HEK293 (cell line): Measurements from ENCODE around the gene TIMM13.

Experiments
- CTCF ChIA-PET: fragments of 350-600 bp; formaldehyde crosslinking; extraction: SDS; loops from one replicate; lab custom pipeline; 2021; ENCODE audit warnings: antibody characterized with exemption; lab: Yijun Ruan, JAX
- POLR2A ChIA-PET: fragments of 300-600 bp; formaldehyde crosslinking; extraction: SDS; loops from one replicate; lab custom pipeline; 2020; ENCODE audit warnings: antibody characterized with exemption, inconsistent platforms; lab: Yijun Ruan, JAX
- H3K27ac ChIP-seq: fragments of 200-500 bp; sonication (Bioruptor generic); 2 replicates; pipeline ENCODE4 v1.5.1; 2014; ENCODE audit warnings: low read depth, low read length, control low read depth, inconsistent platforms; ENCODE audit errors: extremely low read depth
- H3K36me3 ChIP-seq, 2 experiments: fragments of 200-500 bp in 1 of 2; sonication (Bioruptor generic) in 1 of 2; 1 replicate in 1 of 2; 2 replicates in 1 of 2; pipeline ENCODE4 v1.5.1; 2014 to 2017; ENCODE audit warnings: inconsistent platforms in 2 of 2, low read length in 2 of 2; ENCODE audit not compliant: control insufficient read depth in 2 of 2, insufficient read depth in 1 of 2
- H3K4me1 ChIP-seq: fragments of 200-500 bp; sonication (Bioruptor generic); 2 replicates; pipeline ENCODE4 v1.5.1; 2014; ENCODE audit warnings: mild to moderate bottlenecking, low read length, inconsistent platforms; ENCODE audit not compliant: control insufficient read depth, insufficient read depth
- H3K4me3 ChIP-seq: 2 replicates; pipeline ENCODE4 v1.5.1; 2011; ENCODE audit warnings: low read depth, mild to moderate bottlenecking, control low read depth, low read length, moderate library complexity
- H3K9me3 ChIP-seq: fragments of 200-500 bp; sonication (Bioruptor generic); 2 replicates; pipeline ENCODE4 v1.5.1; 2014; ENCODE audit warnings: low read depth, low read length, inconsistent platforms; ENCODE audit not compliant: control insufficient read depth, insufficient read depth
- KLF7 ChIP-seq: fragments of 450-650 bp; formaldehyde crosslinking; IDR thresholded peaks from 2 replicates; pipeline ENCODE4 v1.5.1; 2016; ENCODE audit warnings: missing biosample characterization, missing genetic modification characterization, borderline replicate concordance
- SP2 ChIP-seq: fragments of 450-650 bp; formaldehyde crosslinking; IDR thresholded peaks from 2 replicates; pipeline ENCODE4 v1.5.1; 2016; ENCODE audit warnings: missing biosample characterization, missing genetic modification characterization
- ZNF10 ChIP-seq: fragments of 450-650 bp; formaldehyde crosslinking; IDR thresholded peaks from 2 replicates; pipeline ENCODE4 v1.5.1; 2017; ENCODE audit warnings: missing biosample characterization, missing genetic modification characterization
- ZNF174 ChIP-seq: fragments of 450-650 bp; formaldehyde crosslinking; IDR thresholded peaks from 2 replicates; pipeline ENCODE4 v1.5.0; 2017; ENCODE audit warnings: missing biosample characterization, mild to moderate bottlenecking, missing genetic modification characterization
- ZNF341 ChIP-seq: fragments of 450-650 bp; formaldehyde crosslinking; IDR thresholded peaks from 2 replicates; pipeline ENCODE4; 2016; ENCODE audit warnings: low read depth, missing biosample characterization, missing genetic modification characterization
- ZNF354C ChIP-seq: fragments of 450-650 bp; formaldehyde crosslinking; IDR thresholded peaks from 2 replicates; pipeline ENCODE4 v1.5.1; 2016; ENCODE audit warnings: missing biosample characterization, missing genetic modification characterization, low read depth, borderline replicate concordance
- ZNF473 ChIP-seq: fragments of 450-650 bp; formaldehyde crosslinking; IDR thresholded peaks from 2 replicates; pipeline ENCODE4 v1.5.1; 2017; ENCODE audit warnings: missing biosample characterization, missing genetic modification characterization
- ZNF514 ChIP-seq: fragments of 450-650 bp; formaldehyde crosslinking; IDR thresholded peaks from 2 replicates; pipeline ENCODE4 v1.5.1; 2016; ENCODE audit warnings: missing biosample characterization, missing genetic modification characterization
- ZNF560 ChIP-seq: fragments of 450-650 bp; formaldehyde crosslinking; IDR thresholded peaks from 2 replicates; pipeline ENCODE4 v1.5.1; 2017; ENCODE audit warnings: missing biosample characterization, missing genetic modification characterization, borderline replicate concordance
- ZNF626 ChIP-seq: fragments of 450-650 bp; sonication (Bioruptor Pico); formaldehyde crosslinking; IDR thresholded peaks from 2 replicates; pipeline ENCODE4 v1.5.1; 2018; ENCODE audit warnings: missing biosample characterization, missing genetic modification characterization, inconsistent platforms
- ZNF654 ChIP-seq: fragments of 450-650 bp; formaldehyde crosslinking; IDR thresholded peaks from 2 replicates; pipeline ENCODE4 v1.5.1; 2016; ENCODE audit warnings: low read depth, missing biosample characterization, missing genetic modification characterization
- ZNF660 ChIP-seq: fragments of 450-650 bp; IDR thresholded peaks from 2 replicates; pipeline ENCODE4 v1.5.1; 2018; ENCODE audit warnings: missing biosample characterization, mild to moderate bottlenecking, missing genetic modification characterization
- ZNF747 ChIP-seq: fragments of 450-650 bp; formaldehyde crosslinking; IDR thresholded peaks from 2 replicates; pipeline ENCODE4 v1.5.1; 2016; ENCODE audit warnings: missing biosample characterization, missing genetic modification characterization
- ZSCAN16 ChIP-seq: fragments of 450-650 bp; formaldehyde crosslinking; IDR thresholded peaks from 2 replicates; pipeline ENCODE4 v1.5.1; 2016; ENCODE audit warnings: missing biosample characterization, missing genetic modification characterization
- TF ChIP-seq, protein P1 (sequence below): fragments of 450-650 bp; formaldehyde crosslinking; IDR thresholded peaks from 2 replicates; pipeline ENCODE4 v1.5.1; 2017; ENCODE audit warnings: missing biosample characterization, missing genetic modification characterization
- TF ChIP-seq, protein P2 (sequence below): fragments of 450-650 bp; formaldehyde crosslinking; IDR thresholded peaks from 2 replicates; pipeline ENCODE4 v1.5.1; 2016; ENCODE audit warnings: missing biosample characterization, missing genetic modification characterization
- TF ChIP-seq, protein P3 (sequence below): fragments of 450-650 bp; formaldehyde crosslinking; IDR thresholded peaks from 2 replicates; pipeline ENCODE4 v1.5.1; 2016; ENCODE audit warnings: missing biosample characterization, missing genetic modification characterization
- TF ChIP-seq, protein P4 (sequence below): fragments of 450-650 bp; formaldehyde crosslinking; conservative IDR thresholded peaks from 2 replicates; pipeline ENCODE4 v1.5.1; 2016; ENCODE audit warnings: low read depth, missing biosample characterization, missing genetic modification characterization
- TF ChIP-seq, protein P5 (sequence below): fragments of 450-650 bp; formaldehyde crosslinking; IDR thresholded peaks from 2 replicates; pipeline ENCODE4 v1.5.1; 2016; ENCODE audit warnings: missing biosample characterization, missing genetic modification characterization
- TF ChIP-seq, protein P6 (sequence below): fragments of 450-650 bp; formaldehyde crosslinking; IDR thresholded peaks from 2 replicates; pipeline ENCODE4 v1.5.0; 2017; ENCODE audit warnings: missing biosample characterization, missing genetic modification characterization, borderline replicate concordance

Gene TIMM13

DNA sequence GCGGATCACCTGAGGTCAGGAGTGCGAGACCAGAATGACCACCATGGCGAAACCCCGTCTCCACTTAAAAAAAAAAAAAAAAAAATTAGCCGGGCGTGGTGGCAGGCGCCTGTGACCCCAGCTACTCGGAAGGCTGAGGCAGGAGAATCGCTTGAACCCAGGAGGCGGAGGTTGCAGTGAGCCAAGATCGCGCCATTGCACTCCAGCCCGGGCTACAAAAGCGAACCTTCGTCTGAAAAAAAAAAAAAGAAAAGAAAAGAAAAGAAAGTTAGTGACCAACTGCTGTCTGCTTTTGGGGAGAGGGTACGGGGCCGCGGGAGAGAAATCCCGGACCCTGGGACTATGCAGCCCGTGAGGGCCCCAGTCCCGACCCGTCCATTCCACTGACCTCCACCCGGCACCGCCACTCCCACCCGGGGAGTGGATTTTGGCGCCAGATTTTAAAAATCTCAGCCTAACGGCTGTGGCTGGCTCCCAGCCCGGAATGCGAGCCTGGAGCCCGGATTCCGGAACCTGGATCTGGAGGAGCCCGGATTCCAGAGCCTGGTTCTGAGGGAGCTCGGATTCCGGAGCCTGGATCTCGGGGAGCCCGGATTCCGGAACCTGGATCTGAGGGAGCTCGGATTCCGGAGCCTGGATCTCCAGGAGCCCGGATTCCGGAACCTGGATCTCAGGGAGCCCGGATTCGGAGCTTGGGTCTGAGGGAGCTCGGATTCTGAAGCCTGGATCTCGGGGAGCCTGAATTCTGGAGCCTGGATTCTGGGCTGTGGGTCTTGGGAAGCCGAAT is 35.4 kb upstream of the TIMM13 start:
- no peaks in the 10 kb centered on the region for H3K4me1 ChIP-seq
- POLR2A ChIA-PET, result interaction anchor here (0.7 to 5.7 kb wide), 10 partner anchors 9 to 132 kb away, joined by 3 to 62 read pairs (median 4); partner anchors contain the start of genes GADD45B and TIMM13
- no peaks in the 10 kb centered on the region for H3K9me3 ChIP-seq
- CTCF ChIA-PET, result interaction anchor here (0.6 to 3.5 kb wide), 8 partner anchors 11 to 517 kb away, joined by 3 to 13 read pairs (median 4); no protein-coding TSS in a partner anchor
- H3K4me3 ChIP-seq, result no peak overlapping the region
- peak overlapping the region; percentile 0; the same call in 1 of the 2 replicates for H3K27ac ChIP-seq
- H3K36me3 ChIP-seq, result no peaks in the 10 kb centered on the region
- TF ChIP-seq, protein P1, sequence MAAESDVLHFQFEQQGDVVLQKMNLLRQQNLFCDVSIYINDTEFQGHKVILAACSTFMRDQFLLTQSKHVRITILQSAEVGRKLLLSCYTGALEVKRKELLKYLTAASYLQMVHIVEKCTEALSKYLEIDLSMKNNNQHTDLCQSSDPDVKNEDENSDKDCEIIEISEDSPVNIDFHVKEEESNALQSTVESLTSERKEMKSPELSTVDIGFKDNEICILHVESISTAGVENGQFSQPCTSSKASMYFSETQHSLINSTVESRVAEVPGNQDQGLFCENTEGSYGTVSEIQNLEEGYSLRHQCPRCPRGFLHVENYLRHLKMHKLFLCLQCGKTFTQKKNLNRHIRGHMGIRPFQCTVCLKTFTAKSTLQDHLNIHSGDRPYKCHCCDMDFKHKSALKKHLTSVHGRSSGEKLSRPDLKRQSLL, result peak; percentile 100
- TF ChIP-seq ZNF747 (tag by site-specific recombination), result no peak
- TF ChIP-seq ZNF473 (tag by site-specific recombination), result no peak
- TF ChIP-seq, protein P2, sequence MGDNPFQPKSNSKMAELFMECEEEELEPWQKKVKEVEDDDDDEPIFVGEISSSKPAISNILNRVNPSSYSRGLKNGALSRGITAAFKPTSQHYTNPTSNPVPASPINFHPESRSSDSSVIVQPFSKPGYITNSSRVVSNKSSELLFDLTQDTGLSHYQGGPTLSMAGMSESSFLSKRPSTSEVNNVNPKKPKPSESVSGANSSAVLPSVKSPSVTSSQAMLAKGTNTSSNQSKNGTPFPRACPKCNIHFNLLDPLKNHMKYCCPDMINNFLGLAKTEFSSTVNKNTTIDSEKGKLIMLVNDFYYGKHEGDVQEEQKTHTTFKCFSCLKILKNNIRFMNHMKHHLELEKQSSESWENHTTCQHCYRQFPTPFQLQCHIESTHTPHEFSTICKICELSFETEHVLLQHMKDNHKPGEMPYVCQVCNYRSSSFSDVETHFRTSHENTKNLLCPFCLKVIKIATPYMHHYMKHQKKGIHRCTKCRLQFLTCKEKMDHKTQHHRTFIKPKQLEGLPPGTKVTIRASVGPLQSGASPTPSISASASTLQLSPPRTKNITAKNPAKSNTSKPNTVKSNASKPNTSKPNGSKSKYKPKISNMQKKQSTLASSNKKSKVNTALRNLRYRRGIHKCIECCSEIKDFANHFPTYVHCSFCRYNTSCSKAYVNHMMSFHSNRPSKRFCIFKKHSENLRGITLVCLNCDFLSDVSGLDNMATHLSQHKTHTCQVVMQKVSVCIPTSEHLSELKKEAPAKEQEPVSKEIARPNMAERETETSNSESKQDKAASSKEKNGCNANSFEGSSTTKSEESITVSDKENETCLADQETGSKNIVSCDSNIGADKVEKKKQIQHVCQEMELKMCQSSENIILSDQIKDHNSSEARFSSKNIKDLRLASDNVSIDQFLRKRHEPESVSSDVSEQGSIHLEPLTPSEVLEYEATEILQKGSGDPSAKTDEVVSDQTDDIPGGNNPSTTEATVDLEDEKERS, result 0 out of 2 replicates have a peak, but pooled peaks have one; percentile 45
- TF ChIP-seq, protein P3, sequence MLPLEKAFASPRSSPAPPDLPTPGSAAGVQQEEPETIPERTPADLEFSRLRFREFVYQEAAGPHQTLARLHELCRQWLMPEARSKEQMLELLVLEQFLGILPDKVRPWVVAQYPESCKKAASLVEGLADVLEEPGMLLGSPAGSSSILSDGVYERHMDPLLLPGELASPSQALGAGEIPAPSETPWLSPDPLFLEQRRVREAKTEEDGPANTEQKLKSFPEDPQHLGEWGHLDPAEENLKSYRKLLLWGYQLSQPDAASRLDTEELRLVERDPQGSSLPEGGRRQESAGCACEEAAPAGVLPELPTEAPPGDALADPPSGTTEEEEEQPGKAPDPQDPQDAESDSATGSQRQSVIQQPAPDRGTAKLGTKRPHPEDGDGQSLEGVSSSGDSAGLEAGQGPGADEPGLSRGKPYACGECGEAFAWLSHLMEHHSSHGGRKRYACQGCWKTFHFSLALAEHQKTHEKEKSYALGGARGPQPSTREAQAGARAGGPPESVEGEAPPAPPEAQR, result peak; percentile 52; the same call in 1 of the 2 replicates
- no peak for TF ChIP-seq ZNF626 (tag by site-specific recombination)
- peak; percentile 31 for TF ChIP-seq SP2 (tag by site-specific recombination)
- TF ChIP-seq ZNF560 (tag by site-specific recombination), result no peak
- TF ChIP-seq ZNF174, result no peak
- 0 out of 2 replicates have a peak, but pooled peaks have one; percentile 29 for TF ChIP-seq ZNF341 (tag by site-specific recombination)
- peak; percentile 93 for TF ChIP-seq ZNF660 (tag by site-specific recombination)
- TF ChIP-seq, protein P4, sequence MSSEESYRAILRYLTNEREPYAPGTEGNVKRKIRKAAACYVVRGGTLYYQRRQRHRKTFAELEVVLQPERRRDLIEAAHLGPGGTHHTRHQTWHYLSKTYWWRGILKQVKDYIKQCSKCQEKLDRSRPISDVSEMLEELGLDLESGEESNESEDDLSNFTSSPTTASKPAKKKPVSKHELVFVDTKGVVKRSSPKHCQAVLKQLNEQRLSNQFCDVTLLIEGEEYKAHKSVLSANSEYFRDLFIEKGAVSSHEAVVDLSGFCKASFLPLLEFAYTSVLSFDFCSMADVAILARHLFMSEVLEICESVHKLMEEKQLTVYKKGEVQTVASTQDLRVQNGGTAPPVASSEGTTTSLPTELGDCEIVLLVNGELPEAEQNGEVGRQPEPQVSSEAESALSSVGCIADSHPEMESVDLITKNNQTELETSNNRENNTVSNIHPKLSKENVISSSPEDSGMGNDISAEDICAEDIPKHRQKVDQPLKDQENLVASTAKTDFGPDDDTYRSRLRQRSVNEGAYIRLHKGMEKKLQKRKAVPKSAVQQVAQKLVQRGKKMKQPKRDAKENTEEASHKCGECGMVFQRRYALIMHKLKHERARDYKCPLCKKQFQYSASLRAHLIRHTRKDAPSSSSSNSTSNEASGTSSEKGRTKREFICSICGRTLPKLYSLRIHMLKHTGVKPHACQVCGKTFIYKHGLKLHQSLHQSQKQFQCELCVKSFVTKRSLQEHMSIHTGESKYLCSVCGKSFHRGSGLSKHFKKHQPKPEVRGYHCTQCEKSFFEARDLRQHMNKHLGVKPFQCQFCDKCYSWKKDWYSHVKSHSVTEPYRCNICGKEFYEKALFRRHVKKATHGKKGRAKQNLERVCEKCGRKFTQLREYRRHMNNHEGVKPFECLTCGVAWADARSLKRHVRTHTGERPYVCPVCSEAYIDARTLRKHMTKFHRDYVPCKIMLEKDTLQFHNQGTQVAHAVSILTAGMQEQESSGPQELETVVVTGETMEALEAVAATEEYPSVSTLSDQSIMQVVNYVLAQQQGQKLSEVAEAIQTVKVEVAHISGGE (tag by site-specific recombination), result 0 out of 2 replicates have a peak, but pooled peaks have one; percentile 23
- TF ChIP-seq, protein P5, sequence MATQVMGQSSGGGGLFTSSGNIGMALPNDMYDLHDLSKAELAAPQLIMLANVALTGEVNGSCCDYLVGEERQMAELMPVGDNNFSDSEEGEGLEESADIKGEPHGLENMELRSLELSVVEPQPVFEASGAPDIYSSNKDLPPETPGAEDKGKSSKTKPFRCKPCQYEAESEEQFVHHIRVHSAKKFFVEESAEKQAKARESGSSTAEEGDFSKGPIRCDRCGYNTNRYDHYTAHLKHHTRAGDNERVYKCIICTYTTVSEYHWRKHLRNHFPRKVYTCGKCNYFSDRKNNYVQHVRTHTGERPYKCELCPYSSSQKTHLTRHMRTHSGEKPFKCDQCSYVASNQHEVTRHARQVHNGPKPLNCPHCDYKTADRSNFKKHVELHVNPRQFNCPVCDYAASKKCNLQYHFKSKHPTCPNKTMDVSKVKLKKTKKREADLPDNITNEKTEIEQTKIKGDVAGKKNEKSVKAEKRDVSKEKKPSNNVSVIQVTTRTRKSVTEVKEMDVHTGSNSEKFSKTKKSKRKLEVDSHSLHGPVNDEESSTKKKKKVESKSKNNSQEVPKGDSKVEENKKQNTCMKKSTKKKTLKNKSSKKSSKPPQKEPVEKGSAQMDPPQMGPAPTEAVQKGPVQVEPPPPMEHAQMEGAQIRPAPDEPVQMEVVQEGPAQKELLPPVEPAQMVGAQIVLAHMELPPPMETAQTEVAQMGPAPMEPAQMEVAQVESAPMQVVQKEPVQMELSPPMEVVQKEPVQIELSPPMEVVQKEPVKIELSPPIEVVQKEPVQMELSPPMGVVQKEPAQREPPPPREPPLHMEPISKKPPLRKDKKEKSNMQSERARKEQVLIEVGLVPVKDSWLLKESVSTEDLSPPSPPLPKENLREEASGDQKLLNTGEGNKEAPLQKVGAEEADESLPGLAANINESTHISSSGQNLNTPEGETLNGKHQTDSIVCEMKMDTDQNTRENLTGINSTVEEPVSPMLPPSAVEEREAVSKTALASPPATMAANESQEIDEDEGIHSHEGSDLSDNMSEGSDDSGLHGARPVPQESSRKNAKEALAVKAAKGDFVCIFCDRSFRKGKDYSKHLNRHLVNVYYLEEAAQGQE (tag by site-specific recombination), result peak; percentile 29; the same call in 1 of the 2 replicates
- TF ChIP-seq, protein P6, sequence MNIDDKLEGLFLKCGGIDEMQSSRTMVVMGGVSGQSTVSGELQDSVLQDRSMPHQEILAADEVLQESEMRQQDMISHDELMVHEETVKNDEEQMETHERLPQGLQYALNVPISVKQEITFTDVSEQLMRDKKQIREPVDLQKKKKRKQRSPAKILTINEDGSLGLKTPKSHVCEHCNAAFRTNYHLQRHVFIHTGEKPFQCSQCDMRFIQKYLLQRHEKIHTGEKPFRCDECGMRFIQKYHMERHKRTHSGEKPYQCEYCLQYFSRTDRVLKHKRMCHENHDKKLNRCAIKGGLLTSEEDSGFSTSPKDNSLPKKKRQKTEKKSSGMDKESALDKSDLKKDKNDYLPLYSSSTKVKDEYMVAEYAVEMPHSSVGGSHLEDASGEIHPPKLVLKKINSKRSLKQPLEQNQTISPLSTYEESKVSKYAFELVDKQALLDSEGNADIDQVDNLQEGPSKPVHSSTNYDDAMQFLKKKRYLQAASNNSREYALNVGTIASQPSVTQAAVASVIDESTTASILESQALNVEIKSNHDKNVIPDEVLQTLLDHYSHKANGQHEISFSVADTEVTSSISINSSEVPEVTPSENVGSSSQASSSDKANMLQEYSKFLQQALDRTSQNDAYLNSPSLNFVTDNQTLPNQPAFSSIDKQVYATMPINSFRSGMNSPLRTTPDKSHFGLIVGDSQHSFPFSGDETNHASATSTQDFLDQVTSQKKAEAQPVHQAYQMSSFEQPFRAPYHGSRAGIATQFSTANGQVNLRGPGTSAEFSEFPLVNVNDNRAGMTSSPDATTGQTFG (tag by site-specific recombination), result no peak
- no peak for TF ChIP-seq ZSCAN16 (tag by site-specific recombination)
- TF ChIP-seq ZNF10 (tag by site-specific recombination), result no peak
- TF ChIP-seq ZNF654, result peak; percentile 17; the same call in 1 of the 2 replicates
- TF ChIP-seq ZNF354C (tag by site-specific recombination), result no peak
- TF ChIP-seq KLF7, result no peak
- TF ChIP-seq ZNF514 (tag by site-specific recombination), result no peak
